Heart left ventricle (tissue), 13 donors: ENCODE data around the gene UBN1.

Source experiments
- POLR2A ChIP-seq, 2 donors: fragments of 450-650 bp; IDR thresholded peaks; one replicate each; pipeline ENCODE4 v1.6.1; 2017; ENCODE audit warnings: antibody characterized with exemption in 2 of 2, mild to moderate bottlenecking in 2 of 2, moderate library complexity in 2 of 2
- TF ChIP-seq, protein P1 (sequence below), 12 donors: fragments of 200-600 bp; sonication (generic) in 4 of 12; IDR thresholded peaks; one replicate each; pipeline versions ENCODE4 v1.5.0 to v1.8.0; 2018 to 2022; ENCODE audit warnings: antibody characterized with exemption in 12 of 12, mild to moderate bottlenecking in 5 of 12
- donor health status: ischemic (EF 13 %, LVEDD 7.1; RV severe dilation, severe dysfunction).
- donor health status: DM: no; HTN: yes; CAD: no.
- donor health status: DM: no; HTN: no; CAD: no.
- donor health status: ischemic (EF 25% LVEDD 6.9; RV normal size, moderate dysfunction).
- donor health status: ischemic (EF 25% LVEDD 5.7; RV mildly dilated, moderate dysfunction).
- donor health status: ischemic (EF 35%, LVEDD 5.7; RV mildly dilated, moderate dysfunction).
- donor health status: nonischemic (EF 11% LVEDD 7.7; RV severe dilation, severe dysfunction).
- donor health status: DM: yes; HTN: yes; CAD: no.
- donor health status: PGD.
- donor health status: ischemic (EF 29% LVEDD 5.4; RV normal size, mild dysfunction).
- donor health status: nonischemic (EF 23%, LVEDD 6.1; RV moderate dilation, normal function).

DNA sequence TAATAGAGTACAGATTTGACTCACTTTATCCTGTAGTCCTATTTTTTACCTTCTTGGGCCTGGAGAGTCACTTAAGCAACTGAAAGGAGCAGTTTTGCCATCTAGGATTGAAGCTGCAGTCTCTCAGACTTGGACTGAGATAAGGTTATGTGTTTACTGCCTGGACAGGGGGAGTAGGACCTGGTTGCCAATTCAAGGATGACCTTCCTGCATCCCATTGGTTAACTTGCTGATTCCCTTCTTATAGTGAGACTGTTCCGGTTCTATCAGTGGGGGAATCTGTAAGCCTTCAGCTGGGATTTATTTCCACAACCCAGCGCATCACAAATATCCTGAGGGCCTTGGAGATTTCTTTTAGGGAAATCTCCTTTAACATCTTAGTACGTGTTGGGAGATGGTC, 2.9 kb downstream of the UBN1 start:
- TF ChIP-seq, protein P1, sequence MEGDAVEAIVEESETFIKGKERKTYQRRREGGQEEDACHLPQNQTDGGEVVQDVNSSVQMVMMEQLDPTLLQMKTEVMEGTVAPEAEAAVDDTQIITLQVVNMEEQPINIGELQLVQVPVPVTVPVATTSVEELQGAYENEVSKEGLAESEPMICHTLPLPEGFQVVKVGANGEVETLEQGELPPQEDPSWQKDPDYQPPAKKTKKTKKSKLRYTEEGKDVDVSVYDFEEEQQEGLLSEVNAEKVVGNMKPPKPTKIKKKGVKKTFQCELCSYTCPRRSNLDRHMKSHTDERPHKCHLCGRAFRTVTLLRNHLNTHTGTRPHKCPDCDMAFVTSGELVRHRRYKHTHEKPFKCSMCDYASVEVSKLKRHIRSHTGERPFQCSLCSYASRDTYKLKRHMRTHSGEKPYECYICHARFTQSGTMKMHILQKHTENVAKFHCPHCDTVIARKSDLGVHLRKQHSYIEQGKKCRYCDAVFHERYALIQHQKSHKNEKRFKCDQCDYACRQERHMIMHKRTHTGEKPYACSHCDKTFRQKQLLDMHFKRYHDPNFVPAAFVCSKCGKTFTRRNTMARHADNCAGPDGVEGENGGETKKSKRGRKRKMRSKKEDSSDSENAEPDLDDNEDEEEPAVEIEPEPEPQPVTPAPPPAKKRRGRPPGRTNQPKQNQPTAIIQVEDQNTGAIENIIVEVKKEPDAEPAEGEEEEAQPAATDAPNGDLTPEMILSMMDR (IDR thresholded peaks at IDR 0.05): no peak
- no peak for TF ChIP-seq POLR2A (IDR thresholded peaks at IDR 0.05)
